Measurements from ENCODE around the gene APOLD1.
"Not testable (repeated sequence)": the region's sequence is repeated elsewhere in the genome, so short reads cannot be mapped to it uniquely, and the experiment has no call there.

APOLD1 gene

GRCh38 chr12:12784911-12785814 lies at the start of gene APOLD1:
Gene APOLD1 (plus strand): TSS chr12:12785659. CDS start chr12:12785692, 33 bp downstream.
- no peak for DNase-seq

- peak in 5 of 6 experiments; percentile 3 to 75 (median 37) for DNase-seq
Observed at GRCh38 chr12:12736759-12737676, 48.4 kb upstream of the APOLD1 start.

GRCh38 chr12:12738152-12738551 lies 47.3 kb upstream of the APOLD1 start:
- DNase-seq: not testable (repeated sequence)

- DNase-seq: no peak
Observed at GRCh38 chr12:12741660-12742059, 43.8 kb upstream of the APOLD1 start.

GRCh38 chr12:12744546-12745305 lies 40.7 kb upstream of the APOLD1 start:
- DNase-seq: no peak

GRCh38 chr12:12745576-12746211 lies 39.8 kb upstream of the APOLD1 start:
- no peak for DNase-seq

- DNase-seq: no peak
Observed at GRCh38 chr12:12747278-12747677, 38.2 kb upstream of the APOLD1 start.

- no peak for DNase-seq
Observed at GRCh38 chr12:12748044-12748443, 37.4 kb upstream of the APOLD1 start.

GRCh38 chr12:12749433-12749832 lies 36.0 kb upstream of the APOLD1 start:
- no peak for DNase-seq

- DNase-seq: no peak
Observed at GRCh38 chr12:12755923-12756322, 29.5 kb upstream of the APOLD1 start.

GRCh38 chr12:12757121-12757520 lies 28.3 kb upstream of the APOLD1 start:
- DNase-seq: no peak

- no peak for DNase-seq
Observed at GRCh38 chr12:12759234-12759915, 26.1 kb upstream of the APOLD1 start.

GRCh38 chr12:12764824-12765223 lies 20.6 kb upstream of the APOLD1 start:
- DNase-seq: no peak

GRCh38 chr12:12770262-12770661 lies 15.2 kb upstream of the APOLD1 start:
- DNase-seq: no peak

GRCh38 chr12:12774791-12775190 lies 10.7 kb upstream of the APOLD1 start:
- DNase-seq: no peak

GRCh38 chr12:12776261-12776660 lies 9.2 kb upstream of the APOLD1 start:
- no peak for DNase-seq

GRCh38 chr12:12777092-12777491 lies 8.4 kb upstream of the APOLD1 start:
- no peak for DNase-seq

GRCh38 chr12:12779007-12779406 lies 6.5 kb upstream of the APOLD1 start:
- DNase-seq: no peak

GRCh38 chr12:12779529-12779928 lies 5.9 kb upstream of the APOLD1 start:
- no peak for DNase-seq

- no peak for DNase-seq
Observed at GRCh38 chr12:12784116-12784515, 1.3 kb upstream of the APOLD1 start.

- no peak for DNase-seq
Observed at GRCh38 chr12:12786351-12786705, 869 bp downstream of the APOLD1 start.

All from stimulated activated naive CD4-positive, alpha-beta T cell (primary cell).